GM18505 (cell line): Measurements from ENCODE around the gene CERS3.

ENCODE experiments used
- ATAC-seq: cut with Tn5 transposase; IDR thresholded peaks from one replicate; pipeline ENCODE4 v1.9.1; 2021; ENCODE audit not compliant: unreplicated experiment
- POLR2A ChIP-seq: IDR thresholded peaks from 4 replicates; pipeline ENCODE4 v1.6.1; 2011; ENCODE audit warnings: borderline replicate concordance; ENCODE audit not compliant: insufficient read depth, insufficient read length; ENCODE audit errors: extremely low read depth

The CERS3 gene

GRCh38 chr15:100520132-100520921, 8.4 kb downstream of the CERS3 start:
- no peak for ATAC-seq

GRCh38 chr15:100517846-100518245, 10.9 kb downstream of the CERS3 start:
- no peak for TF ChIP-seq POLR2A
- no peak for ATAC-seq

More at GRCh38 chr15:100520132-100520921, 8.4 kb downstream of the CERS3 start:
- TF ChIP-seq POLR2A: no peak

GRCh38 chr15:100516643-100517512, 11.9 kb downstream of the CERS3 start:
- TF ChIP-seq POLR2A: no peak
- ATAC-seq: no peak

- no peak for ATAC-seq
Measured at GRCh38 chr15:100515758-100516157, 13.0 kb downstream of the CERS3 start.

GRCh38 chr15:100508641-100509300, 20.0 kb downstream of the CERS3 start:
- no peak for ATAC-seq
- no peak for TF ChIP-seq POLR2A

More at GRCh38 chr15:100515758-100516157, 13.0 kb downstream of the CERS3 start:
- no peak for TF ChIP-seq POLR2A

GRCh38 chr15:100502651-100503050, 26.1 kb downstream of the CERS3 start:
- no peak for TF ChIP-seq POLR2A
- ATAC-seq: no peak

- no peak for ATAC-seq
- TF ChIP-seq POLR2A: no peak
Measured at GRCh38 chr15:100501117-100501516, 27.6 kb downstream of the CERS3 start.

GRCh38 chr15:100500226-100500990, 28.3 kb downstream of the CERS3 start:
- no peak for TF ChIP-seq POLR2A
- no peak for ATAC-seq

- no peak for TF ChIP-seq POLR2A
- ATAC-seq: no peak
Measured at GRCh38 chr15:100495861-100496260, 32.9 kb downstream of the CERS3 start.

- no peak for ATAC-seq
- TF ChIP-seq POLR2A: no peak
Measured at GRCh38 chr15:100493213-100493612, 35.5 kb downstream of the CERS3 start.

- ATAC-seq: no peak
- TF ChIP-seq POLR2A: no peak
Measured at GRCh38 chr15:100484443-100484842, 44.3 kb downstream of the CERS3 start.

- ATAC-seq: no peak
- TF ChIP-seq POLR2A: no peak
Measured at GRCh38 chr15:100483370-100483769, 45.4 kb downstream of the CERS3 start.
